ENCODE results near the gene TNFSF12.

The TNFSF12 gene

DNA sequence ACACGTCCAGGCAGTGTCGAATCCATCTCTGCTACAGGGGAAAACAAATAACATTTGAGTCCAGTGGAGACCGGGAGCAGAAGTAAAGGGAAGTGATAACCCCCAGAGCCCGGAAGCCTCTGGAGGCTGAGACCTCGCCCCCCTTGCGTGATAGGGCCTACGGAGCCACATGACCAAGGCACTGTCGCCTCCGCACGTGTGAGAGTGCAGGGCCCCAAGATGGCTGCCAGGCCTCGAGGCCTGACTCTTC lies 23.4 kb downstream of the TNFSF12 start:
- H3K4me1 ChIP-seq (ENCODE audit: insufficient read depth, low read length, severe bottlenecking), result peaks cover 29% of the 10 kb centered on the region
- H3K4me3 ChIP-seq (ENCODE audit: low read depth, low read length, poor library complexity, severe bottlenecking), result peak overlapping the region; percentile 94
- peaks cover 25% of the 10 kb centered on the region for H3F3A ChIP-seq (ENCODE audit: insufficient read depth, low read length)

DNA sequence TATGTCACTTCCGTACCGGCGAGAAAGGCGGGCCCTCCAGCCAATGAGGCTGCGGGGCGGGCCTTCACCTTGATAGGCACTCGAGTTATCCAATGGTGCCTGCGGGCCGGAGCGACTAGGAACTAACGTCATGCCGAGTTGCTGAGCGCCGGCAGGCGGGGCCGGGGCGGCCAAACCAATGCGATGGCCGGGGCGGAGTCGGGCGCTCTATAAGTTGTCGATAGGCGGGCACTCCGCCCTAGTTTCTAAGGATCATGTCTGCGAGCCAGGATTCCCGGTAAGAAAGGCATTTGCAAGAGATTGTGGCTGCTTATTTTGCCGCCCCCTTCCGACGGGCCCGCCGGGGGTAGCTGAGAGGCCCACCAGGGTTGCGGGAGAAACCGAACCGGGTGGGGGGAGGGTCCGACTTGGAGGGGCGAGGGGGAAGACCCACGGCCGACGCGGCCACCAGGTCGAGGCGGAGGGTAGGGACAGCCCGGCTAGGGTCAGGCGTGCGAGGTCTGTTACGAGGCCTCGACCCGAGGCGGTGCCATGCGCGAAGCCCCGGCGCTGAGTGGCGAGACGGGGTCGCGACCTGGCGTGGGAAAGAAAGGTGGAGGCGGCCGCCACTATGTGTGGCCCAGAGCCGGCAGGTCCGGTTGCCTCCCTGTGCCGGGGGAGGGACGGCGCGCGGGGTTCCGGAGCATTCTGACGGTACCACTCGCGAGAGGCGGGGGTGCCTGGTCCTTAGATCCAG lies 23.9 kb downstream of the TNFSF12 start:
- H3F3A ChIP-seq (ENCODE audit: insufficient read depth, low read length), result peaks cover 27% of the 10 kb centered on the region
- H3K27ac ChIP-seq (ENCODE audit: low read depth, low read length, poor library complexity, severe bottlenecking), result peak overlapping the region; percentile 90
- TF ChIP-seq EZH2 (IDR thresholded peaks at IDR 0.05; ENCODE audit: borderline replicate concordance, low read length), result no peak
- no peak for TF ChIP-seq CTCF (IDR thresholded peaks at IDR 0.05; ENCODE audit: low read length)
- peak overlapping the region; percentile 97 for H3K9ac ChIP-seq (ENCODE audit: low read length)
- no peak overlapping the region for H2AFZ ChIP-seq (ENCODE audit: low read length)
- peaks cover 85% of the 10 kb centered on the region for H3K36me3 ChIP-seq (ENCODE audit: insufficient read depth, low read length)
- peak overlapping the region; percentile 90 for H3K4me2 ChIP-seq (ENCODE audit: low read length)
- H4K20me1 ChIP-seq (ENCODE audit: insufficient read depth, low read length), result peaks cover 5% of the 10 kb centered on the region; the same call in 1 of the 2 replicates
- H3K79me2 ChIP-seq (ENCODE audit: insufficient read depth, low read length), result peaks cover 28% of the 10 kb centered on the region
- H3K4me1 ChIP-seq (ENCODE audit: insufficient read depth, low read length, severe bottlenecking), result peaks cover 29% of the 10 kb centered on the region
- H3K9me3 ChIP-seq (ENCODE audit: low read length), result no peaks in the 10 kb centered on the region
- H3K9me2 ChIP-seq (ENCODE audit: low read depth, low read length), result no peaks in the 10 kb centered on the region
- H3K4me3 ChIP-seq (ENCODE audit: low read depth, low read length, poor library complexity, severe bottlenecking), result peak overlapping the region; percentile 94
- no peaks in the 10 kb centered on the region for H3K27me3 ChIP-seq (ENCODE audit: insufficient read depth, low read length)

More for the DNA sequence above, 23.4 kb downstream of the TNFSF12 start:
- H3K4me2 ChIP-seq (ENCODE audit: low read length), result peak overlapping the region; percentile 85
- no peaks in the 10 kb centered on the region for H3K9me2 ChIP-seq (ENCODE audit: low read depth, low read length)
- no peaks in the 10 kb centered on the region for H3K27me3 ChIP-seq (ENCODE audit: insufficient read depth, low read length)
- peaks cover 28% of the 10 kb centered on the region for H3K79me2 ChIP-seq (ENCODE audit: insufficient read depth, low read length)
- H3K9ac ChIP-seq (ENCODE audit: low read length), result peak overlapping the region; percentile 93
- H3K9me3 ChIP-seq (ENCODE audit: low read length), result no peaks in the 10 kb centered on the region
- H3K27ac ChIP-seq (ENCODE audit: low read depth, low read length, poor library complexity, severe bottlenecking), result peak overlapping the region; percentile 61
- TF ChIP-seq CTCF (IDR thresholded peaks at IDR 0.05; ENCODE audit: low read length) (no peak), EZH2 (IDR thresholded peaks at IDR 0.05; ENCODE audit: borderline replicate concordance, low read length) (no peak)
- H4K20me1 ChIP-seq (ENCODE audit: insufficient read depth, low read length), result peaks cover 5% of the 10 kb centered on the region; the same call in 1 of the 2 replicates
- peaks cover 85% of the 10 kb centered on the region for H3K36me3 ChIP-seq (ENCODE audit: insufficient read depth, low read length)
- no peak overlapping the region for H2AFZ ChIP-seq (ENCODE audit: low read length)

- Histone ChIP-seq H3K9ac (ENCODE audit: low read length) (peak overlapping the region; percentile 97), H4K20me1 (ENCODE audit: insufficient read depth, low read length) (peaks cover 5% of the 10 kb centered on the region; the same call in 1 of the 2 replicates), H3K9me2 (ENCODE audit: low read depth, low read length) (no peaks in the 10 kb centered on the region), H2AFZ (ENCODE audit: low read length) (no peak overlapping the region), H3F3A (ENCODE audit: insufficient read depth, low read length) (peaks cover 31% of the 10 kb centered on the region), H3K9me3 (ENCODE audit: low read length) (no peaks in the 10 kb centered on the region), H3K79me2 (ENCODE audit: insufficient read depth, low read length) (peaks cover 28% of the 10 kb centered on the region), H3K27ac (ENCODE audit: low read depth, low read length, poor library complexity, severe bottlenecking) (peak overlapping the region; percentile 90), H3K4me1 (ENCODE audit: insufficient read depth, low read length, severe bottlenecking) (peaks cover 29% of the 10 kb centered on the region), H3K27me3 (ENCODE audit: insufficient read depth, low read length) (no peaks in the 10 kb centered on the region), H3K4me2 (ENCODE audit: low read length) (peak overlapping the region; percentile 90), H3K4me3 (ENCODE audit: low read depth, low read length, poor library complexity, severe bottlenecking) (peak overlapping the region; percentile 94), H3K36me3 (ENCODE audit: insufficient read depth, low read length) (peaks cover 90% of the 10 kb centered on the region)
- TF ChIP-seq EZH2 (IDR thresholded peaks at IDR 0.05; ENCODE audit: borderline replicate concordance, low read length) (no peak), CTCF (IDR thresholded peaks at IDR 0.05; ENCODE audit: low read length) (no peak)
Measured at GRCh38 chr17:7573324-7574080, 24.6 kb downstream of the TNFSF12 start.

Measured in OCI-LY1 (cell line).